DND-41 (cell line): ENCODE results near the gene ATP7A.
"Not testable (repeated sequence)": the region's sequence is repeated elsewhere in the genome, so short reads cannot be mapped to it uniquely, and the experiment has no call there.

Experiments
- ATAC-seq: fragments of 200-7000 bp; cut with Tn5 transposase; 3 replicates; pipeline ENCODE4 v1.9.1; 2021; ENCODE audit warnings: low read depth; ENCODE audit not compliant: insufficient read depth
- DNase-seq: peaks from one replicate; pipeline ENCODE4 v3.0.0-alpha.2; 2020
- H2AFZ ChIP-seq: 2 replicates; pipeline ENCODE4 v1.6.0; 2012; ENCODE audit warnings: low read depth, low read length
- H3K27ac ChIP-seq: 2 replicates; pipeline ENCODE4 v1.5.1; 2012; ENCODE audit warnings: low read length, inconsistent platforms
- H3K27me3 ChIP-seq: fragments of 200-600 bp; sonication (generic); 2 replicates; pipeline ENCODE4 v1.6.0; 2012; ENCODE audit warnings: low read length, mild to moderate bottlenecking, inconsistent platforms; ENCODE audit not compliant: insufficient read depth, poor library complexity
- H3K36me3 ChIP-seq: 2 replicates; pipeline ENCODE4 v1.5.1; 2012; ENCODE audit warnings: low read length, inconsistent platforms; ENCODE audit not compliant: insufficient read depth
- H3K4me1 ChIP-seq: 2 replicates; pipeline ENCODE4 v1.5.1; 2012; ENCODE audit warnings: mild to moderate bottlenecking, low read length; ENCODE audit not compliant: insufficient read depth
- H3K4me2 ChIP-seq: 2 replicates; pipeline ENCODE4 v1.6.0; 2012; ENCODE audit warnings: mild to moderate bottlenecking, moderate library complexity, low read length, inconsistent platforms; ENCODE audit not compliant: insufficient read depth
- H3K4me3 ChIP-seq, 2 experiments: fragments of 200-600 bp in 1 of 2; shearing (Covaris generic) in 1 of 2; 2 replicates each; pipeline ENCODE4 v1.5.1; 2012 to 2016; ENCODE audit warnings: inconsistent platforms in 2 of 2, low read length in 2 of 2, mild to moderate bottlenecking in 2 of 2, low read depth in 1 of 2, moderate library complexity in 1 of 2
- H3K79me2 ChIP-seq: 2 replicates; pipeline ENCODE4 v1.6.0; 2012; ENCODE audit warnings: low read length, inconsistent platforms; ENCODE audit not compliant: insufficient read depth
- H3K9ac ChIP-seq: 2 replicates; pipeline ENCODE4 v1.6.0; 2012; ENCODE audit warnings: low read depth, mild to moderate bottlenecking, inconsistent platforms, low read length, moderate library complexity
- H3K9me3 ChIP-seq: 2 replicates; pipeline ENCODE4 v1.5.1; 2012; ENCODE audit warnings: low read length, moderate library complexity, mild to moderate bottlenecking, inconsistent platforms; ENCODE audit not compliant: insufficient read depth, severe bottlenecking
- H4K20me1 ChIP-seq: 2 replicates; pipeline ENCODE4 v1.6.0; 2012; ENCODE audit warnings: low read length; ENCODE audit not compliant: insufficient read depth
- EZH2 ChIP-seq: IDR thresholded peaks from 3 replicates; pipeline ENCODE4 v1.6.1; 2012; ENCODE audit warnings: borderline replicate concordance, low read depth, mild to moderate bottlenecking, moderate library complexity, low read length, inconsistent platforms; ENCODE audit not compliant: severe bottlenecking
- TF ChIP-seq, protein P1 (sequence below): IDR thresholded peaks from 2 replicates; pipeline ENCODE4 v1.5.1; 2012; ENCODE audit warnings: borderline replicate concordance, low read length, moderate library complexity, mild to moderate bottlenecking; ENCODE audit not compliant: poor library complexity, severe bottlenecking; ENCODE audit errors: extremely low read depth

Gene ATP7A

GRCh38 chrX:77936299-77936698 lies 25.8 kb downstream of the ATP7A start:
- Histone ChIP-seq H2AFZ (no peak overlapping the region), H3K27me3 (no peaks in the 10 kb centered on the region), H4K20me1 (no peaks in the 10 kb centered on the region), H3K9me3 (no peaks in the 10 kb centered on the region), H3K4me3 (no peak overlapping the region), H3K79me2 (no peaks in the 10 kb centered on the region), H3K36me3 (no peaks in the 10 kb centered on the region), H3K9ac (no peak overlapping the region), H3K4me2 (no peak overlapping the region), H3K4me1 (no peaks in the 10 kb centered on the region), H3K27ac (no peak overlapping the region)
- no peak for ATAC-seq
- DNase-seq = no peak
- TF ChIP-seq, protein P1, sequence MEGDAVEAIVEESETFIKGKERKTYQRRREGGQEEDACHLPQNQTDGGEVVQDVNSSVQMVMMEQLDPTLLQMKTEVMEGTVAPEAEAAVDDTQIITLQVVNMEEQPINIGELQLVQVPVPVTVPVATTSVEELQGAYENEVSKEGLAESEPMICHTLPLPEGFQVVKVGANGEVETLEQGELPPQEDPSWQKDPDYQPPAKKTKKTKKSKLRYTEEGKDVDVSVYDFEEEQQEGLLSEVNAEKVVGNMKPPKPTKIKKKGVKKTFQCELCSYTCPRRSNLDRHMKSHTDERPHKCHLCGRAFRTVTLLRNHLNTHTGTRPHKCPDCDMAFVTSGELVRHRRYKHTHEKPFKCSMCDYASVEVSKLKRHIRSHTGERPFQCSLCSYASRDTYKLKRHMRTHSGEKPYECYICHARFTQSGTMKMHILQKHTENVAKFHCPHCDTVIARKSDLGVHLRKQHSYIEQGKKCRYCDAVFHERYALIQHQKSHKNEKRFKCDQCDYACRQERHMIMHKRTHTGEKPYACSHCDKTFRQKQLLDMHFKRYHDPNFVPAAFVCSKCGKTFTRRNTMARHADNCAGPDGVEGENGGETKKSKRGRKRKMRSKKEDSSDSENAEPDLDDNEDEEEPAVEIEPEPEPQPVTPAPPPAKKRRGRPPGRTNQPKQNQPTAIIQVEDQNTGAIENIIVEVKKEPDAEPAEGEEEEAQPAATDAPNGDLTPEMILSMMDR = no peak
- no peak for TF ChIP-seq EZH2

- no peaks in the 10 kb centered on the region for H4K20me1 ChIP-seq
- no peak for DNase-seq
- no peaks in the 10 kb centered on the region for H3K4me1 ChIP-seq
- no peaks in the 10 kb centered on the region for H3K79me2 ChIP-seq
- H2AFZ ChIP-seq = no peak overlapping the region
- ATAC-seq = no peak
- no peaks in the 10 kb centered on the region for H3K27me3 ChIP-seq
- no peaks in the 10 kb centered on the region for H3K36me3 ChIP-seq
- H3K27ac ChIP-seq = no peak overlapping the region
- H3K9ac ChIP-seq = no peak overlapping the region
- no peaks in the 10 kb centered on the region for H3K9me3 ChIP-seq
- TF ChIP-seq EZH2 = no peak
- TF ChIP-seq, protein P1 = no peak
- no peak overlapping the region for H3K4me3 ChIP-seq
- no peak overlapping the region for H3K4me2 ChIP-seq
These were observed 26.8 kb downstream of the ATP7A start for GRCh38 chrX:77937291-77937690.

GRCh38 chrX:77938083-77938680 lies 27.7 kb downstream of the ATP7A start:
- Histone ChIP-seq H3K79me2 (no peaks in the 10 kb centered on the region), H3K4me3 (no peak overlapping the region), H4K20me1 (no peaks in the 10 kb centered on the region), H2AFZ (no peak overlapping the region), H3K4me2 (no peak overlapping the region), H3K9ac (no peak overlapping the region), H3K27ac (no peak overlapping the region), H3K4me1 (no peaks in the 10 kb centered on the region), H3K36me3 (no peaks in the 10 kb centered on the region), H3K9me3 (no peaks in the 10 kb centered on the region), H3K27me3 (no peaks in the 10 kb centered on the region)
- no peak for TF ChIP-seq EZH2
- TF ChIP-seq, protein P1 = no peak
- ATAC-seq = no peak
- DNase-seq = no peak

DNA sequence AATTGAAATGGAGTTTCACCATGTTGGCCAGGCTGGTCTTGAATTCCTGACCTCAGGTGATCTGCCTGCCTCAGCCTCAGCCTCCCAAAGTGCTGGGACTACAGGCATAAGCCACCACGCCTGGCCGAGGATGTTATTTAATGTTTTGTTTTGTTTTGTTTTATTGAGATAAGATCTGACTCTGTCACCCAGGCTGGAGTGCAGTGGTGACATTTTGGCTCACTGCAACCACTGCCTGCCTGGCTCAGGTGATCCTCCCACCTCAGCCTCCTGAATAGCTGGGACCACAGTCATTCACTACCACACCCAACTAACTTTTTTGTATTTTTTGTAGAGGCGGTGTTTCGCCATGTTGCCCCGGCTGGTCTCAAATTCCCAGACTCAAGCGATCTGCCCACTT lies 34.5 kb downstream of the ATP7A start:
- H3K9ac ChIP-seq, H3K27ac ChIP-seq, H3K36me3 ChIP-seq, ATAC-seq, H3K9me3 ChIP-seq, H3K4me2 ChIP-seq, H4K20me1 ChIP-seq, H2AFZ ChIP-seq, H3K4me1 ChIP-seq, DNase-seq, H3K27me3 ChIP-seq, H3K79me2 ChIP-seq, H3K4me3 ChIP-seq: not testable (repeated sequence)
